COR-L47 (cell line): ENCODE results near the gene PHLDA3.

Experiments used
- DNase-seq: peaks from one replicate; lab custom pipeline; 2025; lab: John Stamatoyannopoulos, UW

Gene PHLDA3

DNA sequence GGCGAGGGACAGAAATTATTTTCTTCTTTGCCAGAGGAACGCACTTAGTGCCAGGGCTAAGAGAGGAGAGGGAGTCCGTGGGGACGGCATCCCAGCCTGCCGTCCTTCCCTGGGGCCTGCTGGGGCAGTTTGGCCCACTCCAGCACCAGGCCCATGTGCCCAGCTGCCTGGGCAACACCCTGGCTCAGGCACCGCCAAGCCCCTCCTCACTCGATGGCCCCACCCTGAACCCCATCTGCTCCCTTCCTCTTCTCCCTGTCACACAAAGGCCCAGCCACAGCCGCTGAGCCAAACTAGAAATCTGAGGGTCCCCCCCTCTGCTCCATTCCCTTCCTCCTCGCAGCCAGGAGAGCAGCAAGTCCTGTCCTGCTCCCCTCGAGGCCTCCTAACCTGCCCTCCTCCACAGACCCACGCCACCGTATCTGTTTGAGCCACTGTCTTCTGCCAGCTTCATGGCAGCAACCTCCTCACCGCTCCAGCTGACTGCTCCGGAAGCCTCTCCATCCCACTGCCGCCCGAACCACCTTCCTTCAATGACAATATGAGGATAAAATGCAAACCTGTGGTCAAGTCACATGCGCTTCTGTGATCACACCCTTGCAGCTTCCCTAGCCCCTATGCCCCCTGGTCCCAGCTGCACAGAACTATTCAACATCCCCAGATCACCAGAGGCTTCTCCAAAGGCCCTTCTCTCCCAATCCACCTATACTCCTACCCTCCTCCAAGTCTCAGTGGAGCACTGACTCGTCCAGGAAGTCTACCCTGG lies 39.1 kb downstream of the PHLDA3 start:
- no peak for DNase-seq

GRCh38 chr1:201427963-201428362 lies 41.0 kb downstream of the PHLDA3 start:
- no peak for DNase-seq

DNA sequence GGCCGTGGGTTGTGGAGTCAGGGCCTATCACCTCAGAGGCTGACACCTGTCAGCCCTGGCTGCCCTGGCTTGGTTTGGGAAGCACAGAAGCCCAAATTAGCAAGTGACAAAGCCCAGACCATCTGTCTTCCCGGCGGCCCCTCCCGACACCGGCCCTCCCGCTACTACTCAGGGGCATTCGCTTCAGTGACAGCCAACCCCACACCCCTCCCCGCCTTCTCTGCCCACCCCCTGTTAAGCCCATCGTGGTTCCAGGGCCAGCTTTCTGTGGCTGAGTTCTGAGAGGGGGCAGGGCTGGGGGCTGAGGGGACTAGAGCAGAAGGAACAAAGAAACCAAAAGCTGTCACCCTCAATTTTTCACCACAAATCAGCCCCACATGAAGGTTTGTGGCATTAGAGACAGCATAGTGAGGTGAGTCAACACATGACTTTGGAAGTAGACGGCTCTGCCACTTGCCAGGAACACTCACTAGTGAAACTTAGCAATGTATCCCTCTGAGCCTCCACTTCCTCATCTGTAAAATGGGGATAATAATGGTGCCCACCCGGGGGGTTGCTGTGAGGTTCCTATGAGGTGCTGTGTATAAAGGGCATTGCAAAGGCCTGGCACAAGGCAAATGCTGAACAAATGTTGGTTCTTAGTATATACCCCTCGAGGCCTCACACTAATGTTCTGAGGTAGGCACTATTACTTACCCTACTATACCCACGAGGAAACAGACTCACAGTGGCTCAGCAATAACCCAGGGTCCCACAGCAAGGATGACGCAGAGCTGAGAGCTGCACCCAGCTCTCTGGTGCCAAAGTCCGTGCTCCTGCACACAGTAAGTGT lies 42.3 kb downstream of the PHLDA3 start:
- DNase-seq, result no peak

DNA sequence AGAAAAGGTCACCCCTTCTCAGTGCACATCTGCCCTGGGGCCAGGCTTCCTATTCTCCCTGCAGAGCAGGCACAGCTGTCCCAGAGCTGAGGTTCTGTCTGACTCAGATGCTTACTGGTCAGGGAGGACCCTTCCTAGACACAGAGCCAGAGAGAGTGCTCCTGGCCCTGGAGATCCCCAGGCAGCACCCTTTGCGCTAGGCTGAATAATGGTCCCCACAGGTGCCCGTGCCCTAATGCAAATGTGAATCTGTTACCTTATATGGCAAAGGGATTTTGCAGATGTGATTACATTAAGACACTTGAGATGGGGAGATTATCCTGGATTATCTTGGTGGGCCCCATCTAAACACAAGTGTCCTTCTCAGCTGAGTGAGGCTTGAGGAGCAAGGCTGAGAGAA lies 44.8 kb downstream of the PHLDA3 start:
- DNase-seq, result no peak

GRCh38 chr1:201423655-201424054 lies 45.3 kb downstream of the PHLDA3 start:
- DNase-seq, result no peak

- DNase-seq, result no peak
Measured at GRCh38 chr1:201422436-201423030, 46.5 kb downstream of the PHLDA3 start.

DNA sequence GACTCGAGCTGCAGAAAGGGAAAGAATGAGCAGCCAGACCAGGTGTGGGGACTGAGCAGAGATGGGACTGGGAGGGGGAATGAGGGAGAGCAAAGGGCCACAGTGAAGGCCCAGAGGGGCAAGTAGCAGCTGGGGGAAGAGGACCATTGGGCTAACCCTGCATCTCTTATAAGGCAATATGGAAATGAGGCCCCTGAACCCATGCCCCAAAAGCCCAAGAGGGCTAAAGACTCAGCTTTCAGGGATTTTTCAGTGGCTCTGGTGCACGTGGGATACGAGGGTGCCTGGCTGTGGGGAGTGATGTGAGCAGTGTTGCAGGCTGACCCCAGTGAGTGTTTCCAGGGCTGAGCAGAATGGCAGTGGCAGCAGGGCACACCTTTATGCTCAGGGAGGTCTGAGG lies 47.0 kb downstream of the PHLDA3 start:
- no peak for DNase-seq

DNA sequence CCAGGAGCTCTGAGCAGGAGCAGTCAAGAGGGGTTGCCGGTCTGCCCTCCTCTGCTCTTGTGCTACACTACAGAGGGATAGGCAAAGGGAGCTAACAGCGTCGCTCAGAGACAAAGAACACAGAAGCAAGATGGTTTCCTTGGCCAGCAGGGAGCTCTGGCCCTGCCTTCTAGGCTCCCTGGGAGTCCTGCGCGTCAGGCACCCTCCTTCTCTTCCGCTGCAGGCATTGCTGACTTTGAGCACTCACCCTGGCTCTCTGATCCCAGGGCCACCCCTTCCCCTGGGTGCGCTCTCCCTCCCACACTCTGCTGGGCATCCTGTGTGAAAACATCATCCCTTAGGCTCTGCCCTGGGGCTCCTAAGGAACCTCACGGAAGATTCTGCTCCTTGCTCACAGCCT lies 47.9 kb downstream of the PHLDA3 start:
- no peak for DNase-seq

GRCh38 chr1:201420608-201421002 lies 48.4 kb downstream of the PHLDA3 start:
- no peak for DNase-seq

DNA sequence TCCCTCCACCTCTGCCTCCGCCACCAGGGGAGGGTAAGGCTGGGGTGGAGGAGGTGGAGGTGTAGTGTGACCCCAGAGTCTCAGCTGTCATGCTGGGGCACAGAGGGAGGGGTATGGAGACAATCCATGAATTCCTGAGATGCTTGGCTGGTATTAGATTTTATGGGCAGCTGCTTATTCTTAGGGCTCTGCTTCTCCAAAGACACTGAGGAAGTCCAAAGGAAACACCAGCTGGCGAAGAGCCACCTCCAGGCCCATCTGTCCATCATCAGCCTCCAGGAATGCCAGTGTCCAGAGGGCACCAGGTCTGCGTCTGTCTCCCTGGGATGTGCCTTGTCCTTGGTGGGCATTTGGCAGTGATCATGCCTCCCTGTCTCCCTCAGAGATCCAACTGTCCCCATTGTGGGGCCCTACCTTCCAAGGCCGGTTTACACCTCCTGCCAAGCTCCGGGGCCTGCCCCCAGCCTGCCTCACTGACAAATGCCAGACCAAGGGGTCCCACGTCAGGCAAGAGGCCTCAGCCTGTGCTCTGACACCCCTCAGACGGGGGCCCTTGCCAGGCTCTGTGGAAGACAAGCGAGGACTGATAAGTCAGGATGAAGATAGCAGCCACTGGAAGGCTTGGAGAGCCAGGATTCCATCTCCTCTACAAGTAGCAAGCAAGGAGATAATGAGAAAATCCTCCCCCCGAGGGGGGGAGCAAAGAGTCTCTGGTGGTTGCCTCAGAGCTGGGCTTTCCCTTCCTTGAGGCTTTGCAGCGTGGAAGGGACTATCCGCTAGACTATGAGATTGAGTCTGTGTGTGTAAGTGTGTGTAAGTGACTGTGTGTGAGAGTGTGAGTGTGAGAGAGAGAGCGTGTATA lies 49.0 kb downstream of the PHLDA3 start:
- DNase-seq, result no peak

DNA sequence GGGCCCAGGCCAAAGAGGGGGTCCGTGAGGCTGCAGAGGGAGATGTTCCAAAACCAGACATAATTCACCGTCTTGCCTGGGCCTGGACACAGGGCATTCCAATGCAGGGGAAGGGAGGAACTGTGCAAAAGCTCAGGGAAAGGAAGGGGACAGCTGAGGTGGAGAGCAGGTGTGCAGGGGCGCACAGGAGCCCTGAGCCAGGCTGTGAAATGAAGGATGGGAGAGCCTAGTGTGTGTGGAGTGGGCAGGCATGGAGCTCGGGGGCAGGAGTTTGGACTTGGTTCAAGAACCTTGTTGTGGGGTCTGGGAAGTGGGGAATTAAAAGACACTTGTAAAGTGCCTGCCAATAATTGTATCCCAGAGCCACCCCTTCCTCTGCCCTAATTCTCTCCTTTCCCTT lies 49.7 kb downstream of the PHLDA3 start:
- no peak for DNase-seq

DNA sequence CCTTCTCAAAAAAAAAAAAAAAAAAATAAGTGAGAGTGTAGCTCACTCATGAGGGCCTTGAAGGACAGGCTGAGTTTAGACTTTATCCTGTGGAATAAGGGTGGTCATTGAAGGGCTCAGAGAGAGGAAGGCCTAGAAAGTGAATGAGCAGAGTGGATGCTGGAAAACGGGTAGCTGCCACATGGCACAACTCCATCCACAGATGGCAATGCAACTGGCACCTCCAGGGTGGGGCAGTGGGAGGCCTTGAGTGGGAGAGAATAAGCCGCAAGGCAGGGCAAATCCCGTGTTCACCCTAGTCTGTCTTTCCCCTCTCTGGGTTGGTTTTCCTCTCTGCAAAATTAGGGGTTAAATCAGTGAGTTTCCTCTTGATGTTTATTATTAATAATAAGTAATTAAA lies 50.5 kb downstream of the PHLDA3 start:
- DNase-seq, result no peak
